ENCODE measurements around the gene DMRTA1. TPM values are rescaled to one million over a fixed set of nuclear protein-coding genes. Genes with fewer than 3 reads are reported as not detected.

Gene DMRTA1
- total RNA-seq, result 1.2 and 2.1 TPM in 2 replicates
- 0.14 and 0.19 TPM in 2 replicates for polyA plus RNA-seq
- polyA plus RNA-seq (2011; cell fraction: cytosol; rRNA removed), result 0.14 and 0.19 TPM in 2 replicates
- polyA plus RNA-seq (2011; cell fraction: nucleus; rRNA removed), result 0.30 and 0.34 TPM in 2 replicates
- 1.1 and 1.5 TPM in 2 replicates for polyA plus RNA-seq (2012)
- 0.34 and 0.45 TPM in 2 replicates for polyA minus RNA-seq
- polyA minus RNA-seq (2011; cell fraction: cytosol; rRNA and poly(A)+ RNA removed), result 0.31 TPM
- polyA minus RNA-seq (2011; cell fraction: nucleus; rRNA and poly(A)+ RNA removed), result 1.4 and 1.8 TPM in 2 replicates
- percentile 67 among the genes with signal in this experiment for Bru-seq, nascent RNA
- BruChase-seq, experiment 1, labeled RNA remaining after a 6-hour chase, result percentile 48 among the genes with signal in this experiment
- percentile 61 among the genes with signal in this experiment for BruChase-seq, experiment 2, labeled RNA remaining after a 2-hour chase
- long read RNA-seq, full-length matches to known transcripts, result 6 of 6 reads
- long read RNA-seq, partial matches to known transcripts, result 0 of 6 reads
- long read RNA-seq, other reads (novel, unspliced or antisense), result 0 of 6 reads

GRCh38 chr9:22446589-22446949 lies at the start of gene DMRTA1:
Gene DMRTA1 (plus strand): TSS chr9:22446824. CDS start chr9:22447066, 242 bp downstream.
- Histone ChIP-seq H3K36me3 (ENCODE audit: control insufficient read depth in 2 of 2, extremely low read depth in 1 of 2, insufficient read depth in 2 of 2, low read length in 2 of 2) (no peaks in the 10 kb centered on the region), H3K9ac (replicated peaks; ENCODE audit: extremely low read depth, insufficient read depth, low read length) (peak within 1 kb of the TSS; percentile 68), H3K9me1 (replicated peaks; ENCODE audit: control insufficient read depth, extremely low read depth, insufficient read depth, low read length) (no peaks in the 10 kb centered on the region), H3K4me2 (ENCODE audit: insufficient read depth, low read length) (peak within 1 kb of the TSS; percentile 80), H3K79me2 (ENCODE audit: control insufficient read depth, insufficient read depth, low read length) (peaks cover 29% of the 10 kb centered on the region), H2AFZ (ENCODE audit: low read depth, low read length) (peak within 1 kb of the TSS; percentile 95), H3K4me3 (replicated peaks in 1 of 3; ENCODE audit: insufficient read depth in 1 of 3, low read depth in 1 of 3, low read length in 3 of 3) (peak within 1 kb of the TSS; percentile 49 to 86 (median 86)), H3K27ac (ENCODE audit: insufficient read depth, low read depth, low read length) (peak within 1 kb of the TSS; percentile 66), H3K9me3 (replicated peaks; ENCODE audit: control insufficient read depth, insufficient read depth, low read length) (no peaks in the 10 kb centered on the region), H3K4me1 (ENCODE audit: control insufficient read depth, extremely low read depth, insufficient read depth, low read length) (peaks cover 19% of the 10 kb centered on the region), H3K27me3 (ENCODE audit: control insufficient read depth in 2 of 2, insufficient read depth in 2 of 2, low read length in 2 of 2) (peaks cover 5 to 22% of the 10 kb centered on the region in 2 experiments), H4K20me1 (replicated peaks; ENCODE audit: control insufficient read depth, extremely low read depth, insufficient read depth, low read length) (no peaks in the 10 kb centered on the region)
- dilution Hi-C loops (cut with MboI; ENCODE audit: extremely low pct_ligation_motif_present, low sequenced_read_pairs), result no loop called here
- no peak for TF ChIP-seq FOS (IDR thresholded peaks at IDR 0.05; ENCODE audit: borderline replicate concordance, insufficient read depth, low read length)
- TF ChIP-seq EZH2 (IDR thresholded peaks at IDR 0.05; ENCODE audit: borderline replicate concordance, low read depth, low read length, severe bottlenecking), result no peak
- no peak for TF ChIP-seq JUN (IDR thresholded peaks at IDR 0.05; ENCODE audit: borderline replicate concordance, insufficient read depth, insufficient read length, low read depth)
- no peak for TF ChIP-seq CTCF (IDR thresholded peaks at IDR 0.05; ENCODE audit: extremely low read depth in 1 of 2, insufficient read depth in 1 of 2, low read depth in 1 of 2, low read length in 2 of 2)
- TF ChIP-seq MYC (IDR thresholded peaks at IDR 0.05; ENCODE audit: low read depth, low read length), result no peak
- TF ChIP-seq MAX (IDR thresholded peaks at IDR 0.05; ENCODE audit: insufficient read depth, insufficient read length), result no peak
- TF ChIP-seq POLR2A (IDR thresholded peaks at IDR 0.05; ENCODE audit: low read depth, low read length), result no peak
- TF ChIP-seq POLR2AphosphoS5 (IDR thresholded peaks at IDR 0.05; ENCODE audit: insufficient read depth, low read depth, low read length), result no peak
- no peak for TF ChIP-seq GATA2 (IDR thresholded peaks at IDR 0.05; ENCODE audit: insufficient read depth, insufficient read length, low read depth, low read length)
- ChIA-PET CTCF (interaction anchor here (2.6 kb wide), 1 partner anchor 139 kb away, joined by 14 read pairs; no protein-coding TSS in a partner anchor), POLR2A (no interaction called here)
- peak; percentile 79 for FAIRE-seq
- intact Hi-C loops (cut with micrococcal nuclease), result loop anchor here (1.0 to 10.0 kb wide), 4 partner anchors 30 to 1112 kb away; partner anchors contain the start of genes CDKN2B and KLHL9
- DNase-seq (ENCODE audit: low read depth, low spot score), result peak; percentile 80
- no TSS peak for BruUV-seq (replicated peaks)

All from endothelial cell of umbilical vein (primary cell).